Fibroblast of skin of back (primary cell): ENCODE measurements around the gene RASSF6.
"Not testable (repeated sequence)": the region's sequence is repeated elsewhere in the genome, so short reads cannot be mapped to it uniquely, and the experiment has no call there.

Experiments
- DNase-seq: peaks from one replicate; pipeline ENCODE4 v3.0.0-alpha.2; 2013

RASSF6 gene

DNA sequence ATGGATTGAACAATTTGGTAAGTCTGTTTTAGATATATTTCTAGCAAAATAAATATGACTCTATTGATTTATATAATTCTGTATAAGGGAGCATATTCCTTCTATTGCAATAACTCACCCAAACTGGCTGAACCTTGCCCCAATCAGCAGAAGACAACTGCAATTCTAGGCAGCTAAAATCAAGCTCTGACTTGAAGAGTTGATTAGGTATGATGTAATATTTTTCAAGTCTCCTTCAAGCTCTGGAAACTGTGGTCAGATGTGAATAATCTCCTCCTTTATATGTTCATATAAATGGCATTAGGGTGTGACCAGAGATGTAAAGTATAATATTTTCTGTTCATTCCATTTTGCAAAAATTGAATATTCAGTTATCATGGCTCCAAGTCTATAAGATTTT is 8.2 kb downstream of the RASSF6 start:
- no peak for DNase-seq

DNA sequence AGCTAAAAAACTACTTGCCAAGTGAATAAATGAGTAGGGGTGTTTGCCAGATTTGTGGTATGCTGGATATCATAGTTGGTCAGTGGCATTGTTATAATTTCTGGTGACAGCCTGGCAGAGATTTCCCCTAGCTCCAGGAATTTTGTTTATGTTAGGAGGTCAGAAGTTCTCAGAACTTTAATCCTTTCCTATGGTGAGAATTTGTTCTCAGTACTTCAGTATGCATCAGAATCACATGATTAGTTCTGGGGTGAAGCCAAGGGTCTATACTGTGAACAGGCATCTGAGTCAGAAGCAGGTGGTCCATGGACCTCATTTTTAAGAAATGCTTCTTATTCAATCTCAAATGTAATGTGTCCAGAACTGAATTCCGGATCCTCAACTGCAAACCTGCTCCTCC is 10.5 kb downstream of the RASSF6 start:
- no peak for DNase-seq

DNA sequence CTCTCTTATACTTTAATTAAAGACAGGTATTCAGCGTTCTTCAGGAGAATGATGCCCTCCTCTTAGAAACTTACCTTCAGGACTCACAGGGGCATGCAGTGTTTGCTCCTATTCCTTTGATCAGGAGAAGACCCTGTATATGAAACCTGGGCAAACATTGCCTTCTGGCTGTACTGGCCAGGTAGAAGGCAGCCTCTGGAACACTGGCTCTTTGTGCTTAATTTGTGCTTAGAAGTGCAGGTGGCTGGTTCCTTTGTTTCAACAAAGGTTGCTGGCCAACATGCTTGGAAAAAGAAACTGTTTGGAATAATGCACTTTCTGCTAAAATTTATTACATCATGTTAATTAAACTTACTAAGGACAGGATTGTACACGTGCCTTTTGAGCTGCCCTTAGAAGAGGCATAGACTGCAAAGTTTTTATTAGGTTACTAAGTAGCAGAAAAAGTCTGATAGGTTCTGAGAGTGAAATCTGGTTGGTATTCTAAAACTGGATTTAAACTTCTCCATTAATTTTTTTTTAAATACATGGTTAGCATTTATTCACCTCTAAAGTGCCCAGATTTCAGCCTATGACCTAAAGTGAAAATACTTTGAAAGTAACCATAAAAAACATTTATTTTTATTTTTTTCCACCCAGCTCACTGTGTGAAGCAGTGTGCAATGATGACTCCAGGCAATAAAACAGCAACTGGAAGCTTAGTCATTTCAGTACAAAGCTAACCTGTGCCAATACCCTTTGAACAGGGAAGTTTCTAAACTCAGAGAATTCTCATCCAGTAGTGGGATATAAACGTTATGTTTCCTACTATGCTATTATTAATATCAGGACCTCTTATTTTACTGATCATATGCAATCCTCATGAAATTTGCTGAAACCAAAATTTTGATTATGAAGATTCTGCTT is 11.3 kb downstream of the RASSF6 start:
- no peak for DNase-seq

DNA sequence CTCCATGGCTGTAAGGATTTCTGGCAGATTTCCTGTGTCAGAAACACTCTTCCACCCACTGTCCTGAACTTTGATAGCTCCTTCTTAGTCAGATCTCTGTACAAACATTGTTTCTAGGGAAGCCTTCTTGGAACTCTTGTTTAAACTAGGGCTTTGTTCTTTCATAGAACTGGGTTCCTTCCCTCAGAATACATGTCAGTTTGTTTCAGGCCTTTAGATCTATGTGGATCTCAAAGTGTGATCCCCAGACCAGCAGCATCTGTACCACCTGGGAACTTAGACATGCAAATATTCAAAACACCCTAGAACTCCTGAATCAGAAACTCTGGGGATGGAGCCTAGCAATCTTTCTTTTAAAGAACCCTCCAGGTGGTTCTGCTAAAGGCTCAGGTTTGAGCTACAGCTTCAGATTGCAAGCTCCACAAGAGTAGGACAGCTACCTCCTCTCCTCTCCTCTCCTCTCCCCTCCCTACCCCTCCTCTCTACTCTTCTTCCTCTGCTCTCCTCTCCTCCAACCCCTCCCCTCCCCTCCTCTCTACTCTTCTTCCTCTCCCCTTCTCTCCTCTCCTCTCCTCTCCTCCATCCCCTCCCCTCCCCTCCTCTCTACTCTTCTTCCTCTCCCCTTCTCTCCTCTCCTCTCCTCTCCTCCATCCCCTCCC is 12.7 kb downstream of the RASSF6 start:
- no peak for DNase-seq

DNA sequence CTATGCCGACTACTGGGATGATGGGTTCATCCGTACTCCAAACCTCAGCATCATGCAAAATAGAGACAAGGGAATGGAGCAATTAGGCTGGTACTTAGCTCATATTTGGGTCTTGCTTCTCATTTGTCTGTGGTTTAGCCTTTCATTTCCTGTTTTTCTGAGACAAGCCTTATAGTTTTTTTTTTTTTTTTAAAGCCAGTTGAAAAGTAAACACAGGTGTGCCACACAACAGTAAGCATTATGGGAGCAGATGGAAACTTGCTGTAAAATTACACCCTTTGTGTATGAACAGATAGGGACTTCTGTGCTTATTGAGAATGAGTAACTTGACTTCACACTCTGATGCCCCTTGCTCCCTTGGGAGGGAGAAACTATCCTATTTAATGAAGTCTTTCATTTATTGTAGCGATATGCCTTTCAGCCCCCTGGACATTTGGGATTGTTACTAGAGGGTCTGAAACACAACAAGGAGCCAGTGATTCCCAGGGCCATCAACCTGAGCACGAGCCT is 13.7 kb downstream of the RASSF6 start:
- no peak for DNase-seq

DNA sequence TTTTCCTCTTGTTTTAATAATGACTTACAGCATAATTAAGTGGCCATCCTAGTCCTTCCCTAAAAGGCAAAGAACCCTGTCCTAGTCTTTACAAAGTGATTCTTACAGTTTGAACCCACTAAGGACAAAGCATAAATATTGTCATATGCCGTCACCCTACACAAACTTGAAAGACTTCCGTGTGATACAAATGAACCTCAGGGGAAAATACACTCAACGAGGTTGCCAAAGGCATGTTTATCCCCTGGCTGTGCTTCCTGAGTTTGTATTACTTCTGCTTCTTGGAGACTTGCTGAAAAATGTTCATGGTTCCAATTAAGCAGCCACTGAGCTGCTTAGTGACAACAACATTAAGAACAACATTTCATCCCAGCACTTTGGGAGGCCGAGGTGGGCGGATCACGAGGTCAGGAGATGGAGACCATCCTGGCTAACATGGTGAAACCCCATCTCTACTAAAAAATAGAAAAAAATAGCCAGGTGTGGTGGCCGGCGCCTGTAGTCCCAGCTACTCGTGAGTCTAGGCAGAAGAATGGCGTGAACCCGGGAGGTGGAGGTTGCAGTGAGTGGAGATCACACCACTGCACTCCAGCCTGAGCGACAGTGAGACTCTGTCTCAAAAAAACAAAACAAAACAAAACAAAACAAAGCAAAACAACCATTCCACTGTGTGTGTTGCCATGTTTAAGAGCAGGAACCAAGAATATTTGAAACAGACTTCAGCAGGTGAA is 16.2 kb downstream of the RASSF6 start:
- DNase-seq = no peak

DNA sequence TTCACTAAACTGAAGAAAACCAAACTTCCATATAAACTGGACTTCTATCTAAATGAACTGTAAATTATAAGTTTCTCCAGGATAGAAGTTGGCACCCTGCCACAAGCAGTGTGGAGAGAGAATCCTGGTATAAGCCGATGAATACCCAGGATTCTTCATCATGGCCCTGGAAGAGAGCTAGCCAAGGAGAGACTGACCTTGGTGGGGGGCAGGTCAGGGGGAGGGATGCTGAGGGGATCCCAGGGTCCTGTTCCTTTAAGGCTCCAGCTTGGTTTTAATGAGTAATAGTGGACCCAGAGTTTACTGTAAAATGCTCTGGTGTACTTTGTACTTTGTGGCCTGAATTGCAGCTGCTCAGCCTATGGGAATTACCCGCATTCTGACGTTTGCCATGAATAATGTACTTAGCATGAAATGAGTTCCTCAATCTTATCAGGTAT is 16.9 kb downstream of the RASSF6 start:
- peak; percentile 13 for DNase-seq

DNA sequence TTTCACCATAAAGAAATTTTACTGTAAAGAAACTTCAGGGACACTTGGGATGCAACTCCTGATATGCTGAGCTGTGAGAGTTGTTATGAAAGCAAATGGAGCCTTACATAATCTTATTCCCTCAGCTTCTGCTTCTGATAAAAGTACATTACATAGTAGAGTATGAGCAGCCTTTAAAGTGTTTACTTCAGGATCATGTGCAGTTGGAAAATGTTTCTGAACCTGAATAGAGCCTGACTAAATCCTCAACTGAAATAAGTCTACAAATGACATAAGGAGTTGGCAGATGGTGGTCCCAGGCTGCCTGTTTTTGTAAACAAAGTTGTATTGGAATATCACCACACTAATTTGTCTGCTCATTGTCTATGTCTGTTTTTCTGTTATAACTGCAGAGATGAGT is 19.3 kb downstream of the RASSF6 start:
- DNase-seq = no peak

DNA sequence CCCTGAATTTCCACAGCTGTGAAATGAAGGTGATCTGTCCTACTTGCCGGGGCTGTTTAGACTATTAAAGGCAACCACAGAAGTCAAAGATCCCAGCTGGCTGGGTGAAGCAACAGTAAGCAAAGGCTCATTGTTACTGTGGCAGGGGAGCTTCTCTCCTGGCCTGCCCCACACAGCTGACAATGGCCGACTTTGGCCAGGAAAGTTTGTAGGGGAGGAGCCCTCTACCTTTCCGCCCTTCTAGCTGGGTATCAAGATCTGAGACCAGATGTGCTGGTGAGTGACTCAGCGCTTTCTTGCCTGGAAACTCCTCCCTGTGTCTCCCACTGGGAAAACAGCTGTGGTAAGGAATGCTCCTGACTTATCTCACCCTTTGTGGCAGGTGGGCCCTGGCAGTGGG is 21.1 kb downstream of the RASSF6 start:
- DNase-seq = peak; percentile 8

DNA sequence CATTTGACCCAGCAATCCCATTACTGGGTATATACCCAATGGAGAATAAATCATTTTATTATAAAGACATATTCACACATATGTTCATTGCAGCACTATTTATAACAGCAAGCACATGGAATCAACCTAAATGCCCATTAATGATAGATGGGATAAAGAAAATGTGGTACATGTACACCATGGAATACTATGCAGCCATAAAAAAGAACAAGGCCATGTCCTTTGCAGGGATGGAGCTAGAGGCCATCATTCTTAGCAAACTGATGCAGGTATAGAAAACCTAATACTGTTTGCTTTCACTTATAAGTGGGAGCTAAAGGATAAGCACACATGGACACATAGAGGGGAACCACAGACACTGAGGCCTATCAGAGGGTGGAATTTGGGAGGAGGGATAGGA is 22.6 kb downstream of the RASSF6 start:
- no peak for DNase-seq

DNA sequence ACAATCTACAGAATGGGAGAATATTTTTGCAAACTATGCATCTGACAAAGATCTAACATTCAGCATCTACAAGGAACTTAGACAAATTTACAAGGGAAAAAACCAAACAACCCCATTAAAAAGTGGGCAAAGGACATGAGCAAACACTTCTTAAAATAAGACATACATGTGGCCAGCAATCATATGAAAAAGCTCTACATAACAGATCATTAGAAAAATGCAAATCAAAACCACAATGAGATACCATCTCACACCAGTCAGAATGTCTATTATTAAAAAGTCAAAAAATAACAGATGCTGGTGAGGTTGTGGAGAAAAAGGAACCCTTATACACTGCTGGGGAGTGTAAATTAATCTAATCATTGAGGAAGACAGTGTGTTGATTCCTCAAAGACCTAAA is 23.1 kb downstream of the RASSF6 start:
- not testable (repeated sequence) for DNase-seq

DNA sequence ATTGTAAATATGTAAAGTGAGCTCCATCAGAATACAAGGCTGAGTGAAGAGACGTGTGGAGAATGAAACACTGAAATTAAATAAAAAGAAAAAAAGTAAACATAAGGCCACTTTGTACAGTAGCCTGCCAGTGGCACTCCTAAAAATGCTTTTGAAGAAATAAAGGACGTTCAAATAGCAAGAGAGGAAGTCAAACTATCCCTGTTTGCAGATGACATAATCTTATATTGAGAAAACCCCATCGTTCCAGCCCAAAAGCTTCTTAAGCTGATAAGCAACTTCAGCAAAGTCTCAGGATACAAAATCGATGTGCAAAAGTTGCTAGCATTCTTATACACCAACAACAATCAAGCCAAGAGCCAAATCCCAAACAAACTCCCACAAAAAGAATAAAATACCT is 24.2 kb downstream of the RASSF6 start:
- DNase-seq = no peak

DNA sequence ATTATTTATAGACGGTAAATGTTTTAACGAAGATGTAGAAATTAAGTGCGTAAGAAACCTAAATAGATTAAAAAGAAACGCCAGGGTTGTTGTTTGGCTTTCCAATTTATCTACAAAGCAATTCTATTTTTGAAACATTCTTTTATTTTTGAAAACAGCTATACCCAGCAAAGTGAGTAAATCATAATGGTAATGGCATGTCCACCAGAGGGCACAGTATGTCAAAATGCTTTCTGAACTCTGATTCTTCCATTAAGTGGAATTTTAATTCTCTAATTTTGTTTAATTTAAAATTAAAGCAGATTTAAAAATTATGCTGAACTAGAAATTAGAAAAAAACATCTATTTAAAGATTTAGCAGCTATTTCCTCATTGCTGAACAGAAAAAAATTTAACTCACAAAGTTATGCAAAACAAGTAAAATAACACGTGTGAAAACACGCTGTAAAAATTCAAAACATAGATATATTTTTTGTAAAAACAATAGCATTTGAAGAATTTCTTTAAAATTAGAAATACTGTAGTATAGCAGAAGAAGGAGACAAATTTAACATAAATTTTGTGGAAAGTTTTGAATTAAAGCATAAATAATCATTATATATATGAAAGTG is 26.5 kb downstream of the RASSF6 start:
- DNase-seq = peak; percentile 39

DNA sequence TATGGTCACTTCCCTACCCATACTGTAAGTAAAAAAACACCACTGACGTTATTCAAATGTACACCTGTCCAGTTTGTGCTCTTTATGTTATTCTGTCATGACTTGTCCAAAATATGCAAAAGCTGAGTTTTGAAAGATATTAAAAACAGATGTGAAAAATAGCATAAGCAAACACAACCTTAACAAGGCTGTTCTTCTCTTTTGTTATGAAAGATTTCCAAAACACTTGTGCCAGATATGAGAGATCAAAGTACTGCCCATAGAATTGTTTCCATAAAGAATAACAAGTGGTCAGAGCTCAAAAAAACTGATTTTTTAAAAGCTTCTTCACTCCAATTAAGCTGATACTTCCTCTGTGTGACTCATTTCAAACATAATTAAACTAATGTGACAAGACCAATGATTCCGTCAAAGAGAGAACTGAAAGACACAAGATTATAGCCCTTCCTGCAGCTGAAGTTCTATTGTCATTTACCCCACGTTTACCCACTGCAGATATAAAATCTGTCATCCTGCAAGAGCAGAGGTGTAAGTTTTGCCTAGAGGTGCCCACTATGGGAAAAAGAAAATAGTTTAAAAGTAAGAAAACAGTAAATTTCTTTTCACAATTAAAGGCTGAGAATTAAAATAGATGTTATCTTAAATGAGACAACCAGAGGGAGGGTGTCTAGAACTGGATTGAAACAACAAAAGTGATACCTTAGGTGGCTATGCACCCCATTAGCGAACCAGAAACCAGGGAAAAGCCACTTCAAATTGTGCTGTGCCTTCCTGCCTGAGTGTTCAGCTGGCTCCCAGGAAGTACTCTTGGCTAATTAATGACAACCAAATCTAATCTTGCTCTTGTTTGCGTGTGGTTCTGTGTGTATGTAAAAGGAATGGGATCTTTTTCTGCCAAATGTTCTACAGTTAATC is 30.1 kb downstream of the RASSF6 start:
- no peak for DNase-seq

DNA sequence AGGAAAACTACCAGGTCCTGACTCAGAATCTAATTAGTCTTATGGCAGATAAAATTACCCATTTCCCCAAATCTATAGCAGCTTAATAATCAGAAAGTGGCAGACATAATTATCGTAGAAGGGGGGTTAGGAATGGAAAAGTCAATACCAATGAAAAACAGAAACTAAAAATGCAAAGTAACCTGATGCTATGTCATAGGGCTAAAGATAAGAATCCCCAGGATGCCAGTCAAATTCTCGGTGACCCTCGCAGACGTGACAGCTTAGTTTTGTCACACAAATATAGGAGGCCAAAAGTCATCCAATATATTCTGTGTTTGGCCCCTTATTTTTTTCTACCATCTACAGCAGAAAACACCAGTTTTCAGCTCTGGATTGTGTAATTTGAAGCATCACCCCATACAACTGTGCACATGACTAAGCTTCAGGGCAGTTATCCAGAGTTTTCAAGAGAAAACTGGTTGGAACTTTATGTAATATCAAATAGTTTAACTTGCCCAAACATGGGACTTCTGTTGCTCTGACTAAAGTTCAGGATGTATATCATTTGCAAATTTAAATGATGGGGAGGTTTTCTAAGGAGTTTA is 30.9 kb downstream of the RASSF6 start:
- peak; percentile 40 for DNase-seq

DNA sequence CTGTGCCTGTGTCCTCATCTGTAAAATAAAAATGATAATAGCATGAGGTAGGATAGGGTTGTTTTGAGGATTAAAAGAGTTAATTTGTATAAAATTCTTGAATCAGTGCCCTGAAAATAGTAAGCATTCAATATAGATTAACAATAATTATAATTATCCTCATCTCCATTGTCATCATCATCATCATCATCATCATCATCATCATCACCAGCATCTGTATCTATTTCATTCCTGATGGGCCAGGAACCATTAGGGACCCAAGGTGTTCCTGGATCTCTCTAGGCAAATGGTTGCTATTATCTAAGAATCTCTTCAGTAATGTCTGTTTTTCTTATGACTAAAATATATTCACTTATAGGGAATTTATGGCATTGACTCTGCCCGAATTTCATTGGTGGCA is 31.6 kb downstream of the RASSF6 start:
- DNase-seq = no peak

DNA sequence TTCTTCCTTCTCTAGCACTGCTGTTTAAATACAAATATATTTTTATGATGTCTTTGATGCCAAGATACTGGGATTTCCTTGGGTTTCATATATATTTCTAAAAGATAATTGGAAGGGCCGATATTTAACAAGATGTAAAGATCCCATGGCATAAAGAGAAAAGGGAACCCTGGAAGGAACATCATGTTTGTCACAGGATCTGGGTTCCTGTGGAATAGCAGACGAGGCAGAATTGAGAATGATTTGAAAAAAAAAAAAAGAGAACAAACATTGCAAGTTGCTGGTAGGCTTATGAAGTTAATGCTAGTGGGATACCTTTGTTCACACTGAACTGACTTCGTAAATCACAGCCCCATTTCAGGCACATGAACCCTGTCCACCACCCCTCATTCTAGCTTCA is 33.6 kb downstream of the RASSF6 start:
- DNase-seq = no peak

DNA sequence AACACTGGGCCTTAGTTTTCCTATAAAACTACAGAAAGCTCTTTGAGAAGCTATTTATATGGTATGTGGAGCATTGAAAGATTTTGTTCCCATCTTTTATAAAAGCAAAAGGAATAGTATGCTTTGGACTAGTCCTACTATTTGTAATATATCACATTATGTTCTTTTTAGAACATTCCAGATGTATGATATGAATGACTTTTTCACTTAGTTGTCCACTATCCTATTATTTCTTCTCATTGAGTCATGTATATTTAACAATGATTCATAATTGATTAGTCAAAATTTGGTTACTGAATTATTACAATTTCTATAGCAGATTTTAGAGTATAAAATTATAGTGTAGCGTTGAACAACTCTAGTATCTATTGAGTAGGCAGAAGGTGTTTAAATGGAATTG is 34.2 kb downstream of the RASSF6 start:
- DNase-seq = no peak

DNA sequence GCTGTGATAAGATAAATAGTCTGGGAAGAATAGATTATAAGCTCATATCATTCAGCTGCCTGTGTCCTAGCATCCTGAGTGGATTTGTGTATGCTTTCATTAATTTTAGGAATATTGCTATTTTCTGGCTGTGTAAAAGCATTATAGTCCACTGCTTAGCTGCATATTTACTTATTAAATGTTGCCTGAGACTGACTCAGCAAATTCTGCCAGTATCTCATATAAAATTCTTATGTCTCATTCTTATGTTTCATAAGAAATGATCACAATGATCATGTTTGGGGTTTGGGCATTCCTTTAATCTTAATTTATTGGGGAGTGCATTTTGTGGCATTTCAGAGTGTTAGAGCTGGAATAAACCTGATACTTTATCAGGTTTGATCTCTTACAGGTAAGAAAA is 34.9 kb downstream of the RASSF6 start:
- DNase-seq = no peak

DNA sequence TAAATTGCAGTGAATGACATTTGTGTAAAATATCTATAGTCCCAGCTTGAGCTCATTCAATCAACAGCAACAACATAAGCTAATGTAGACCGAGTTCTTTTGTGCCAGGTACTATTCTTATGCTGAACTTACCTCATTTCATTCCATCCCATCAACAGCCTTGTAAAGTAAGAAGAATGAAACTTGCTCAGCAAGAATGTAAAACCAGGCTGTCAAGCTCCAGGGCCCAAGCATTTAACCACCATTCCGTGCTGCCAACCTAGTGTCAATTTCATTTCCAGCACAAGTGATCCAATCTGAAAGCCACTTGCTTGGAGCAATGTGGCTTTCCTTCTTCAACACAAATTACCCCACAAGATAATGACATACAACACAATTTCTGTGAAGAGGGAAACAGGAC is 36.6 kb downstream of the RASSF6 start:
- no peak for DNase-seq

DNA sequence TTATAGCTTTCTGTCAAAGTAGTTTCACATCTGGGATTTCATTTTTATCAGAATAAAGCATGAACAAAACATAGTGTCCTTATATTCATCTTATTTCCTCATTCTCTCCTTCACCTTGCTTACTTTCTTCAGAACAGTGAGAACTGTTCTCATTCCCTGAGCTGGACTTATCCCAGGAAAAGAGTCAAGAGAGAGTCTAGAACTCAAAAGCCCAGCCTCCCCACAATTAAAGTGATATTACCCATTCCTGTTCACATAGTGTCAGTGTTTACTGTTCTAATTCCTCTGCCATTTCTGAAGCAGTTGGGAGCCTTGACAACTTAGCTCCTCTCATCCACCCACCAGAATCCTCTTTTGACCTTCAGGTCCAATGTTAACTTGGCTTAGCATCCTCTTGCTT is 42.9 kb downstream of the RASSF6 start:
- no peak for DNase-seq
